Pancreas (tissue), 10 donors: ENCODE results near the gene YY1. TPM values are rescaled to one million over a fixed set of nuclear protein-coding genes. Genes with fewer than 3 reads are reported as not detected.
A peak's percentile ranks its signal among the peaks of the same experiment; 100 is the strongest.

Experiments
- ATAC-seq, 4 donors: fragments of 200-7000 bp; cut with Tn5 transposase; one replicate each; pipeline versions ENCODE4 v1.8.0 to v1.9.1; 2020; ENCODE audit warnings: mild to moderate bottlenecking in 4 of 4, moderate library complexity in 4 of 4
- DNase-seq, 6 donors: peaks; one replicate each; pipeline ENCODE4 v3.0.0-alpha.2; 2020
- FAIRE-seq: peaks from 2 replicates; lab custom pipeline; 2012; peaks lifted over from hg19 to GRCh38; lab: Jason Lieb, UNC
- H3K27ac ChIP-seq, 4 donors: fragments of 200-600 bp; sonication (generic); 1 replicate in 3 of 4; 2 replicates in 1 of 4; pipeline versions ENCODE4 v1.5.0 to v1.8.0; 2020
- H3K27me3 ChIP-seq, 4 donors: fragments of 200-600 bp; one replicate each; pipeline ENCODE4 v1.8.0; 2021
- H3K36me3 ChIP-seq, 3 donors: fragments of 200-600 bp; sonication (generic) in 1 of 3; one replicate each; pipeline versions ENCODE4 v1.5.0 to v1.8.0; 2020 to 2021
- H3K4me1 ChIP-seq, 3 donors: fragments of 200-600 bp; one replicate each; pipeline ENCODE4 v1.8.0; 2021
- H3K4me3 ChIP-seq, 4 donors: fragments of 200-600 bp; sonication (generic) in 2 of 4; one replicate each; pipeline versions ENCODE4 v1.5.0 to v1.8.0; 2020 to 2021
- H3K9me3 ChIP-seq, 4 donors: fragments of 200-600 bp; one replicate each; pipeline ENCODE4 v1.8.0; 2021
- WGBS, 2 donors: extraction: QIAGEN DNeasy Blood & Tissue Kit; methylation state at CpG; one replicate each; pipeline ENCODE4 v1.1.7; 2013; 5-methylcytosine and 5-hydroxymethylcytosine counted together
- intact Hi-C, 3 donors: fragments of 100-400 bp; cut with DNase I; formaldehyde crosslinking; loops; one replicate each; pipeline versions ENCODE4 v1.11.1 to v1.14.2; 2022
- polyA plus RNA-seq, 2 donors: library from polyadenylated mRNA; stranded (reverse); fragments of 200-250 nt; gene quantifications; one replicate each; pipeline ENCODE4 v1.2.3, GENCODE V29; 2013
- total RNA-seq, 6 donors: library from RNA; stranded (reverse); fragmentation: NEBNext Ultra II Directional in 4 of 6; extraction: Animal tissue kit (Norgen Biotek cat#: 25700) in 4 of 6; gene quantifications; one replicate each; pipeline versions ENCODE4 v1.2.1 to v1.2.4, GENCODE V29; 2021 to 2023
- TF ChIP-seq, protein P1 (sequence below), 4 donors: fragments of 200-600 bp; sonication (generic) in 3 of 4; IDR thresholded peaks; one replicate each; pipeline versions ENCODE4 v1.5.0 to v1.8.0; 2021; ENCODE audit warnings: antibody characterized with exemption in 4 of 4
- donor health status: healthy with polysubstance abuse.
- donor health status: DM: no; HTN: no; CAD: no; lungs with moderate emphysema.
- donor health status: DM: no; HTN: no; CAD: no.
- donor health status: control.
- donor health status: control.
- donor health status: Bipolar disorder and iron deficiency.
- donor health status: DM: yes; HTN: yes; CAD: no.
- donor health status: DM: no; HTN: no; CAD: no.
- donor health status: DM: no; HTN: no; CAD: no.
- donor health status: DM: yes; HTN: yes; CAD: no.

The YY1 gene
- total and polyA plus RNA-seq, 8 donors, result 10.5 to 38.7 (median 24.1) TPM

DNA sequence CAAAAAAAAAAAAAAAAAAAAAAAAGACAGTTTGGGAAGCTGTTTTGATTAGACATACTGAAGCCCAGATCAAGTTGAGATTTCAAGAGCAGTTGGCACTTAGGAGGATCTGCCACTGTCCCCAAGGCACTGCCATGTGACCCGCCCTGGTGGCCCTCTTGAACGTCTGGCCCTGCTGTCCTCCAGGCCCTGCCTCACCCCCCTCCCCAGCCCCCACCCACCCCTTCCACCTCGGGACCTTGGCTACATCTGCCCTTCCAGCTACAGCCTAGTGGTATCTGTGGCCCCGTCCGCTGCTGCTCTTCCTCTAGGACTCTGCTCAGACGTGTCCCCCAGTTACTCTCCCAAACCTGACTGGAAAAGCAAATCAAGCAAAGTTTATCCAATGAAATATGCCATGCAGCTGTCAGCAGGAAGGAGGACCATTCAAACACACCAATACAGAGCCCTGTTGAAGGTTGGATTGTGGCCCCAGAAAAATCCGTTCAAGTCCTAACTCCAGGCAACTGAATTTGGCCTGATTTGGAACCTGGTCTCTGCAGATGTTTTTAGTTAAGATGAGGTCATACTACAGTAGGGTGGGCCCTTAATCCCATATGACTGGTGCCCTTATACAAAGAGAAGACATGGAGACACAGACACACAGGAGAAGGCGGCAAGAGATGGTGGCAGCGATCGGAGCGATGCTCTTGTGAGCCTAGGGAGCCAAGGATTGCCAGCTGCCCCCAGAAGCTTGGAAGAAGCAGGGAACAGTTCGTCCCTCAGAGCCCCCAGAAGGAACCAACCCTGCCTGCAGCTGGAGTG is 49.6 kb downstream of the YY1 start:
- ATAC-seq, result no peak
- DNase-seq, result peak in 2 of 6 donors; percentile 22 to 28
- no peaks in the 10 kb centered on the region for H3K4me1 ChIP-seq

GRCh38 chr14:100289916-100290606 is 51.1 kb downstream of the YY1 start:
- peaks cover 0 to 7% (median 0%) of the 10 kb centered on the region in 3 donors for H3K36me3 ChIP-seq
- no peaks in the 10 kb centered on the region for H3K9me3 ChIP-seq
- H3K4me3 ChIP-seq, result no peak overlapping the region
- H3K27me3 ChIP-seq, result no peaks in the 10 kb centered on the region
- WGBS, 2 donors, result 82% methylated on average over 8 to 9 of the region's 9 CpGs
- no peak overlapping the region for H3K27ac ChIP-seq
- FAIRE-seq, result no peak
- intact Hi-C loops, result loop anchor here in 1 of 3 donors (10.0 kb wide), 1 partner anchor 85 kb away; the partner anchor contains the start of gene WDR25
- TF ChIP-seq, protein P1, sequence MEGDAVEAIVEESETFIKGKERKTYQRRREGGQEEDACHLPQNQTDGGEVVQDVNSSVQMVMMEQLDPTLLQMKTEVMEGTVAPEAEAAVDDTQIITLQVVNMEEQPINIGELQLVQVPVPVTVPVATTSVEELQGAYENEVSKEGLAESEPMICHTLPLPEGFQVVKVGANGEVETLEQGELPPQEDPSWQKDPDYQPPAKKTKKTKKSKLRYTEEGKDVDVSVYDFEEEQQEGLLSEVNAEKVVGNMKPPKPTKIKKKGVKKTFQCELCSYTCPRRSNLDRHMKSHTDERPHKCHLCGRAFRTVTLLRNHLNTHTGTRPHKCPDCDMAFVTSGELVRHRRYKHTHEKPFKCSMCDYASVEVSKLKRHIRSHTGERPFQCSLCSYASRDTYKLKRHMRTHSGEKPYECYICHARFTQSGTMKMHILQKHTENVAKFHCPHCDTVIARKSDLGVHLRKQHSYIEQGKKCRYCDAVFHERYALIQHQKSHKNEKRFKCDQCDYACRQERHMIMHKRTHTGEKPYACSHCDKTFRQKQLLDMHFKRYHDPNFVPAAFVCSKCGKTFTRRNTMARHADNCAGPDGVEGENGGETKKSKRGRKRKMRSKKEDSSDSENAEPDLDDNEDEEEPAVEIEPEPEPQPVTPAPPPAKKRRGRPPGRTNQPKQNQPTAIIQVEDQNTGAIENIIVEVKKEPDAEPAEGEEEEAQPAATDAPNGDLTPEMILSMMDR (IDR thresholded peaks at IDR 0.05), result no peak
- ATAC-seq, result no peak
- H3K4me1 ChIP-seq, result no peaks in the 10 kb centered on the region
- peak in 2 of 6 donors; percentile 18 to 44 for DNase-seq

More for the DNA sequence above, 49.6 kb downstream of the YY1 start:
- WGBS, 2 donors, result 79 to 80% methylated on average over 12 of the region's 12 CpGs
- Histone ChIP-seq H3K4me3 (no peak overlapping the region), H3K36me3 (peaks cover 0 to 7% (median 0%) of the 10 kb centered on the region in 3 donors), H3K27ac (no peak overlapping the region), H3K9me3 (no peaks in the 10 kb centered on the region), H3K27me3 (no peaks in the 10 kb centered on the region)
- intact Hi-C loops, result loop anchor here in 1 of 3 donors (10.0 kb wide), 1 partner anchor 86 kb away; the partner anchor contains the start of gene WDR25
- TF ChIP-seq, protein P1 (IDR thresholded peaks at IDR 0.05), result no peak
- FAIRE-seq, result no peak

DNA sequence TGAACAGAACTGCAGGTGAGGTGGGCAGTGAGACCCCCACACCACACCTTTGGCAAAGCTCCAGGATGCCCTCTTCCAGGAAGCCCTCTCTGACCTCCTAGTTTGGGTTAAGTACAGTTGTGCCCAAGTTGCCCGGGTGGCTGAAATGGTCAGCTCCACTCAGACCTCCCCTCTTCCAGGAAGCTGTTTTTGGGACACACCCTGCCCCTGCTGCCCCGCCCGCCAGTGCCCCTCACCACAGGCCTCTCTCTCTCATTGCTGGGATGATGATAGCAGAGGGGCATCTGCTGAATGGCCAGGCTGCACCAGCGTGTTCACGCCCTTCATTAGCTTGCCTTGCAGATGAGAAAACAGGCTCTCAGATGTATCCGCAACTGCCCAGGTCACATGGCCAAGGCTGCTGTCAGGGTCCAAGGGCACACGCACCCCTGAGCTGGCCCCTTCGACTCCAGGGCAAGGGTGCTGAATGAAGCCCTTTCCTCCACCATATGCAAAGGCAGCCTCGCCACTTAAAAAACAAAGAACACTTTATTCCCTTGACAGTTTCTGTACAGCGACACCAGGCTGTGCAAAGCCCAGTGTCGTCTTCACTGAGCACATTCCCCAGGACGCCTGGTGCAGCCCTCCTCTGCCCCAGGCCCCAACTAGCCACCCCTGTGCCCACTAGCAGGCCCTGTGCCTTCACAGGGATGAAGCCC is 51.8 kb downstream of the YY1 start:
- no peak overlapping the region for H3K4me3 ChIP-seq
- H3K36me3 ChIP-seq, result peaks cover 0 to 7% (median 0%) of the 10 kb centered on the region in 3 donors
- FAIRE-seq (no peak), ATAC-seq (no peak), DNase-seq (peak in 2 of 6 donors; percentile 40 to 49)
- no peaks in the 10 kb centered on the region for H3K9me3 ChIP-seq
- intact Hi-C loops, result no loop called here
- TF ChIP-seq, protein P1 (IDR thresholded peaks at IDR 0.05), result no peak
- no peaks in the 10 kb centered on the region for H3K4me1 ChIP-seq
- 84 to 85% methylated on average over 12 of the region's 12 CpGs for WGBS, 2 donors
- no peak overlapping the region for H3K27ac ChIP-seq
- H3K27me3 ChIP-seq, result no peaks in the 10 kb centered on the region

DNA sequence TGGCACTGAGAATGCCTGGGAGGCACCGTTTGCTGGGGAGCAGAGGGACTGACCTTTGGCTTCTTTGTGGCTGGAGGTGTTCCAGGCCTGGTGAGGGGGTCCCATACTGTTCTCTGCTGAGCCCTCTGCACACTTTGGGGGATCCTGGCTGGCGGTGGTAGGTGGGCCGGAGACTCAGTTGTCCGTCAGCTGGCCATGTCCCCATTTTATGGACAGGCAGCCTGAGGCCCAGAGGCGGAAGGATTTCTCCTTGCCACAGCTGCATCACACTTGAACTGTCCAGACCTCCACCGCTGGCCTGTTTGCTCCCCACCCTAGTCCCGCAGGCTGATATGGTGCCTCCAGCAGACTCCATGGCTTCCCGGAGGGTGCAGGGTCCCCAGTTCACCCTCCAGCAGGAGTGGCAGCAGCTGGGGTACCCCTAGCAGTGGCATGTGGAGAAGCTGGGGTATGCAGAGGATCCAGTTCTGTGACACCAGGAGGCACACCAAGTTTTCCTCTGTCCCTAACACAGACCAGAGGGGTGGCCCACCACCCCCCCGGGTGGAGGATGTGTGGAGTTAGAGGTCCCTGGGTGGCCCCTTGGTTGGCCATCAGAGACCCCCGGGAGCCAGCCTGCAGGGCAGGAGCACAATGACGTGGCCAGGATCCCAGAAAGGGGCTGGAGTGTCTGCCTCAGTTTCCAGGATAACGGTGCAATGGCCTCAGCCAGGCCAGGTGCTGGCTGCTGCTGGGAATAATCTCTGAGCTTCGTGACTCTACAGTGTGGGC is 52.5 kb downstream of the YY1 start:
- H3K27ac ChIP-seq, result no peak overlapping the region
- H3K36me3 ChIP-seq, result peaks cover 0 to 7% (median 0%) of the 10 kb centered on the region in 3 donors
- FAIRE-seq, result no peak
- WGBS, 2 donors, result 86 to 90% methylated on average over 13 of the region's 13 CpGs
- ATAC-seq, result no peak
- TF ChIP-seq, protein P1 (IDR thresholded peaks at IDR 0.05), result no peak
- DNase-seq, result peak in 1 of 6 donors; percentile 54
- no peaks in the 10 kb centered on the region for H3K27me3 ChIP-seq
- intact Hi-C loops, result no loop called here
- no peak overlapping the region for H3K4me3 ChIP-seq
- no peaks in the 10 kb centered on the region for H3K4me1 ChIP-seq
- no peaks in the 10 kb centered on the region for H3K9me3 ChIP-seq
